ENCODE results near the gene TEK.

Gene TEK

GRCh38 chr9:27203783-27204182, 94.8 kb downstream of the TEK start:
- H3K27ac ChIP-seq (ENCODE audit: low read length): no peak overlapping the region
- DNase-seq (no peak), ATAC-seq (ENCODE audit: insufficient read depth, low read depth) (no peak)
- no peak for TF ChIP-seq EZH2 (IDR thresholded peaks at IDR 0.05; ENCODE audit: borderline replicate concordance, low read depth, low read length, severe bottlenecking)
- no peak for TF ChIP-seq CTCF (IDR thresholded peaks at IDR 0.05; ENCODE audit: borderline replicate concordance, extremely low read depth, low read length, poor library complexity, severe bottlenecking)
- H3K4me3 ChIP-seq (ENCODE audit: low read depth in 1 of 2, low read length in 2 of 2): no peak overlapping the region
- no peaks in the 10 kb centered on the region for H3K4me1 ChIP-seq (ENCODE audit: insufficient read depth, low read length)
- H4K20me1 ChIP-seq (ENCODE audit: insufficient read depth, low read length): no peaks in the 10 kb centered on the region
- no peak overlapping the region for H2AFZ ChIP-seq (ENCODE audit: low read depth, low read length)
- no peak overlapping the region for H3K4me2 ChIP-seq (ENCODE audit: insufficient read depth, low read length)
- H3K36me3 ChIP-seq (ENCODE audit: insufficient read depth, low read length): no peaks in the 10 kb centered on the region
- H3K9ac ChIP-seq (ENCODE audit: low read depth, low read length): no peak overlapping the region
- H3K79me2 ChIP-seq (ENCODE audit: insufficient read depth, low read length): no peaks in the 10 kb centered on the region
- no peaks in the 10 kb centered on the region for H3K9me3 ChIP-seq (ENCODE audit: insufficient read depth, low read length, severe bottlenecking)
- no peaks in the 10 kb centered on the region for H3K27me3 ChIP-seq (ENCODE audit: insufficient read depth, low read length, poor library complexity)

GRCh38 chr9:27204578-27204977, 95.6 kb downstream of the TEK start:
- Histone ChIP-seq H3K36me3 (ENCODE audit: insufficient read depth, low read length) (no peaks in the 10 kb centered on the region), H3K79me2 (ENCODE audit: insufficient read depth, low read length) (no peaks in the 10 kb centered on the region), H3K9me3 (ENCODE audit: insufficient read depth, low read length, severe bottlenecking) (no peaks in the 10 kb centered on the region), H4K20me1 (ENCODE audit: insufficient read depth, low read length) (no peaks in the 10 kb centered on the region), H2AFZ (ENCODE audit: low read depth, low read length) (no peak overlapping the region), H3K4me2 (ENCODE audit: insufficient read depth, low read length) (no peak overlapping the region), H3K27me3 (ENCODE audit: insufficient read depth, low read length, poor library complexity) (no peaks in the 10 kb centered on the region), H3K4me3 (ENCODE audit: low read depth in 1 of 2, low read length in 2 of 2) (no peak overlapping the region), H3K9ac (ENCODE audit: low read depth, low read length) (no peak overlapping the region), H3K27ac (ENCODE audit: low read length) (no peak overlapping the region), H3K4me1 (ENCODE audit: insufficient read depth, low read length) (no peaks in the 10 kb centered on the region)
- no peak for TF ChIP-seq CTCF (IDR thresholded peaks at IDR 0.05; ENCODE audit: borderline replicate concordance, extremely low read depth, low read length, poor library complexity, severe bottlenecking)
- TF ChIP-seq EZH2 (IDR thresholded peaks at IDR 0.05; ENCODE audit: borderline replicate concordance, low read depth, low read length, severe bottlenecking): no peak
- DNase-seq (no peak), ATAC-seq (ENCODE audit: insufficient read depth, low read depth) (no peak)

GRCh38 chr9:27205198-27205597, 96.2 kb downstream of the TEK start:
- Histone ChIP-seq H2AFZ (ENCODE audit: low read depth, low read length) (no peak overlapping the region), H3K4me3 (ENCODE audit: low read depth in 1 of 2, low read length in 2 of 2) (no peak overlapping the region), H3K79me2 (ENCODE audit: insufficient read depth, low read length) (no peaks in the 10 kb centered on the region), H3K9ac (ENCODE audit: low read depth, low read length) (no peak overlapping the region), H3K4me1 (ENCODE audit: insufficient read depth, low read length) (no peaks in the 10 kb centered on the region), H3K4me2 (ENCODE audit: insufficient read depth, low read length) (no peak overlapping the region), H3K36me3 (ENCODE audit: insufficient read depth, low read length) (no peaks in the 10 kb centered on the region), H3K9me3 (ENCODE audit: insufficient read depth, low read length, severe bottlenecking) (no peaks in the 10 kb centered on the region), H4K20me1 (ENCODE audit: insufficient read depth, low read length) (no peaks in the 10 kb centered on the region), H3K27ac (ENCODE audit: low read length) (no peak overlapping the region), H3K27me3 (ENCODE audit: insufficient read depth, low read length, poor library complexity) (no peaks in the 10 kb centered on the region)
- TF ChIP-seq EZH2 (IDR thresholded peaks at IDR 0.05; ENCODE audit: borderline replicate concordance, low read depth, low read length, severe bottlenecking) (no peak), CTCF (IDR thresholded peaks at IDR 0.05; ENCODE audit: borderline replicate concordance, extremely low read depth, low read length, poor library complexity, severe bottlenecking) (no peak)
- no peak for DNase-seq
- ATAC-seq (ENCODE audit: insufficient read depth, low read depth): no peak

GRCh38 chr9:27206041-27206440, 97.0 kb downstream of the TEK start:
- H3K4me1 ChIP-seq (ENCODE audit: insufficient read depth, low read length): no peaks in the 10 kb centered on the region
- H3K27me3 ChIP-seq (ENCODE audit: insufficient read depth, low read length, poor library complexity): no peaks in the 10 kb centered on the region
- H3K4me3 ChIP-seq (ENCODE audit: low read depth in 1 of 2, low read length in 2 of 2): no peak overlapping the region
- no peak for DNase-seq
- H2AFZ ChIP-seq (ENCODE audit: low read depth, low read length): no peak overlapping the region
- no peak overlapping the region for H3K27ac ChIP-seq (ENCODE audit: low read length)
- H3K9me3 ChIP-seq (ENCODE audit: insufficient read depth, low read length, severe bottlenecking): no peaks in the 10 kb centered on the region
- H3K4me2 ChIP-seq (ENCODE audit: insufficient read depth, low read length): no peak overlapping the region
- H3K9ac ChIP-seq (ENCODE audit: low read depth, low read length): no peak overlapping the region
- TF ChIP-seq EZH2 (IDR thresholded peaks at IDR 0.05; ENCODE audit: borderline replicate concordance, low read depth, low read length, severe bottlenecking) (no peak), CTCF (IDR thresholded peaks at IDR 0.05; ENCODE audit: borderline replicate concordance, extremely low read depth, low read length, poor library complexity, severe bottlenecking) (no peak)
- H3K36me3 ChIP-seq (ENCODE audit: insufficient read depth, low read length): no peaks in the 10 kb centered on the region
- H4K20me1 ChIP-seq (ENCODE audit: insufficient read depth, low read length): no peaks in the 10 kb centered on the region
- ATAC-seq (ENCODE audit: insufficient read depth, low read depth): no peak
- no peaks in the 10 kb centered on the region for H3K79me2 ChIP-seq (ENCODE audit: insufficient read depth, low read length)

All from DND-41 (cell line).